NCI-H526 (cell line): Measurements from ENCODE around the gene RPS4Y2.

Experiments used
- DNase-seq, 2 experiments: peaks; one replicate each; lab custom pipeline; 2025; lab: John Stamatoyannopoulos, UW

RPS4Y2 gene

GRCh38 chrY:20755808-20756207 lies at the start of gene RPS4Y2:
Gene RPS4Y2, plus strand, starts transcription at chrY:20756108. Its CDS starts 56 bp downstream, at chrY:20756164.
- no peak for DNase-seq

DNA sequence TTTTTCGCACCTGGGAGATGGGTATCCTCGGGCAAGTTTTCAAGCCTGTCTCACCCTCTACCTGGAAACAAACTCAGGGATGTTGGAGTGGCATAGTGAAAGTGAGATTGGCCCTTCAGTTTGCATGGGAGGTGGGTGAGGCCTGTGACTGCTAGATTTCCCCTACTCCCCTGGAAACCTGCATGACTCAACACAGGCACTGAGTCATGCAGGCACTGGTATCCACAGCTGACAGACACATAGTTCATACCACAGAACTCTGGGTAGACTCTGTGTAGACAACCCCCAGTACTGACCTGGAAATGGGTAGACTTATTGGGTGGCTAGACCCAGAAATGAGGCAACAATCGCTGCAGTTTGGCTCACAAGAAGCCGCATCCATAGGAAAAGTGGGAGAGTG lies 41.5 kb upstream of the RPS4Y2 start:
- DNase-seq, result no peak

DNA sequence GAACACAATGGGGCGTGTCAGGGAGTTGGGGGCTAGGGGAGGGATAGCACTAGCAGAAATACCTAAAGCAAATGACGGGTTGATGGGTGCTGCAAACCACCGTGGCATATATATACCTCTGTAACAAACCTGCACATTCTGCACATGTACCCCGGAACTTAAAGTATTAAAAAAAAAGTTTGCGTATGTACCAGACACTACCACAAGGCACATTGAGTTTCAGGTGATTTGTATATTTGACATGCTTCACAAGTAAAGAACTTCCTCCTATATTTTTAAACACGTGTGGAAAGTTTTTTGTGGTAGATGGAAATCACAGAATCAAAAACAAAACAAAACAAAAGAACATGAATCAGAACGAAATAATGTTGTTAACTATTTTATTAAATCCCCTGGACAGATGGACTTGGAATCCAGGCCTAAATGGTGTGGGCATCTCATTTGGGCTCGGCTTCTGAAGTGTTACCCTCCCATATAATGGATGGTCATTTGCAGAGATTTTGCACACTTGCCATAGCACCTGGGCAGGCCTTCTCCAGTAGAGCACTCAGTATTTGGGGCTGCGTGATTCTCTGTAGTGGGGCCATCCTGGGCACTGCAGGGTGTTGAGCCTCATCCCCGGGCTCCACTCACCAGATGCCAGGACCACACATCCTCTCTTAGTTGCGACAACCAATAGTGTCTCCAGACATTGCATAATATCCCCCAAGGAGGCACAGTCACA lies 29.6 kb upstream of the RPS4Y2 start:
- no peak for DNase-seq

- no peak for DNase-seq
Observed at GRCh38 chrY:20735200-20735599, 20.7 kb upstream of the RPS4Y2 start.

DNA sequence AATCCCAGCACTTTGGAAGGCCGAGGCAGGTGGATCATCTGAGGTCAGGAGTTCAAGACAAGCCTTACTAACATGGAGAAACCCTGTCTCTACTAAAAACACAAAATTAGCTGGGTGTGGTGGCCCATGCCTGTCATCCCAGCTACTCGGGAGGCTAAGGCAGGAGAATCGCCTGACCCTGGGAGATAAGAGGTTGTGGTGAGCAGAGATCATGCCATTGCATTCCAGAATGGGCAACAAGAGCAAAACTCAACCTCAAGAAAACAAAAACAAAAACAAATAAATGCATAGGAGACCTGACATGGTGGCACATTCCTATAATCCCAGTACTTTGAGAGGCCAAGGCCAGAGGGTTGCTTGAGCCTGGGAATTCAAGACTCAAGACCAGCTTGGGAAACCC lies 16.1 kb upstream of the RPS4Y2 start:
- DNase-seq, result no peak

GRCh38 chrY:20740609-20741008 lies 15.3 kb upstream of the RPS4Y2 start:
- peak; percentile 0 for DNase-seq

DNA sequence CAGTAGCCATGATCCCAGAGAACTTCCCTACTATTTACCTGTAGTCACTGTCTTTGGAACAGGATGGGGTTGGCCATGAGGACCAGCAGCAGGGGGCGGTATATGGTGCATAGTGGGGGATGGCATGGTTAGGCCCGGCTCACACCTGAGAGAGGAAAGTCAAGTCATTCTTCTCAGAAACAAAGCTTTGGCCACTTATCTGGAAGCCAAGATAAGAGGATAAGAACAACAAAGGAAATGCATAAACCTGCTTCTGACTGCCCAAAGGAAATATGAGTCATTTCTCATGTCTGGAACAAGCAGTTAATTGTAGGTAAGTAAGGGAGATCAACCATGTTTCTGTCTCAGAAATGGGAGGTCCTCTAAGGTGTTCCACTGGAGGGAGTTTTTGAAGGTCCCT lies 10.8 kb upstream of the RPS4Y2 start:
- no peak for DNase-seq

DNA sequence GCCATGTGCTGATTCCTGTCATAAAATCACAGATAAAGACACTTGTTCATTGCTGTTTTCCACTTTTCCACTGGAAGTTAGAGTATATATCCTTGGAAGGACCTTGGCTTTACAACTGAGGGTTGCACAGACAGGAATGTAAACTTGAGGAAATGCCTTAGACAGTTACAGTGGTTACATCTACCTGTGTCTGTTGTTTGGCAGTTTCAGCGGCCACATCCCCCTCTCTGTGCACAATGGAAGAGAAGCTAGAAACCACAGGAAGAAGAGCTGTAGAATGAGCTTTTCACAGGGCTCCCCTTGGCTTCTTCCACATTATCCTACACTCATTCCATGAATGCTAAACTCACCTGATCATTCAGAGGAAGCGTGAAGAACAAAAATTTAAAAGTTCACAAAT lies 9.0 kb upstream of the RPS4Y2 start:
- DNase-seq, result no peak

GRCh38 chrY:20763869-20764268 lies 8.0 kb downstream of the RPS4Y2 start:
- DNase-seq, result no peak

- DNase-seq, result no peak
Observed at GRCh38 chrY:20765117-20765516, 9.2 kb downstream of the RPS4Y2 start.

DNA sequence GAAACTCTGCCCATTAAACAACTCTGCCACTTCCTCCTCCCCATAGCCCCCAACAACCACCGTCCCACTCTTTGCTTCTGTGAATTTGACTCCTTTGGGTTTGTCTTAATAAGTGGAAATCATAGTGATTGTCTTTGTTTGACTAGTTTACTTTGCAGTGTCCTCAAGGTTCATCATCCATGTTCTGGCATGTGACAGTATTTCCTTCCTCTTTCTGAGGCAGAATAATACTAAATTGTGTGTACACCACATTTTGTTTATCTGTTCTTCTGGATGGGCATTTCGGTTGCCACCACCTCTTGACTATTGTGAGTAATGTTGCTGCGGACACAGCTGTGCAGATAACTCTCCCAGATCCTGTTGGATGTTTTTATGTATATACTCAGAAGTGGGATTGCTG lies 14.8 kb downstream of the RPS4Y2 start:
- no peak for DNase-seq

DNA sequence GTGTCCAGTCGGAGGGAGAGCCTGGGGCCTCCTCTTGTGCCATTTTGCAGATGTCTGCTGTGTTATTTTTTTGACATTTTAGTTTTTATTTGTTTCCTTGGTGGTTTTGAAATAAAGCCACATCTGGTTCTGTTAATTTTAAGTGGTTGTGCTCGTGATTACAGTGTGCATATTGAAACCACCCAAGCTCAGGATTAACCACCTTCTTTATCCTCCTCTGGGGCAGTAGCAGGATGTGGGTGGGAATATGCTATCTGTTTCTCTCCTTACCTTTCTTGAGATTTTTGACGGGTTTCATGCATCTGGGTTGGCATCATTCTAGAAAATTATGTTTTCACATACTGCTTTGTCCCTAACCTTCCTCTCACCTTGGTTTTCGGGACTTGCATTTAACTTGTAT lies 20.2 kb downstream of the RPS4Y2 start:
- DNase-seq, result no peak

DNA sequence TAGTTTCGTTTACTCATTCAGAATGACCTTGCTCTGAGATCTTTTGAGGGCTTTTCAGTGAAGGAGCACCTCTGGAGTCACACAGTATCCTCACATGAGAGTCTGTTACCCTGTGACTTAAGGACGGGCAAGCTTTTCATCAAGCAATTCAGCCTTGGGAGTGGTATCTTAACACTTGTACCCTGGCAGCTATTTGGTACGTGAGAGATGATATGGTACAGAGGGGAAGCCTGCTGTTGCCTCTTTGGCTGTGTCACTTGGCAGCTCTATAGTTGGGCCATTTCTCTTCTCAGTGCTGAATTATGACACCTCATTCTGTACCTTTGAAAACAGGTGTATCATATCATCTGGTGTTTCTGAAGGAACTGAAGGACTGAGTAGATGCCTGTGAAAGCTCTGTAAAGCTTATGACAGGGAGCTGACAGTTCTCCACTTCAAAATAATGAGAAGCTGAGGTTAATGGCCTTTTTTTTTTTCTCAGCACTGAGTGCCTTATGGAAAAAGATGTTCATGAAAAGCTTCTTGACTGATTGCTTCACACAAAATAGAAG lies 24.3 kb downstream of the RPS4Y2 start:
- DNase-seq, result no peak

DNA sequence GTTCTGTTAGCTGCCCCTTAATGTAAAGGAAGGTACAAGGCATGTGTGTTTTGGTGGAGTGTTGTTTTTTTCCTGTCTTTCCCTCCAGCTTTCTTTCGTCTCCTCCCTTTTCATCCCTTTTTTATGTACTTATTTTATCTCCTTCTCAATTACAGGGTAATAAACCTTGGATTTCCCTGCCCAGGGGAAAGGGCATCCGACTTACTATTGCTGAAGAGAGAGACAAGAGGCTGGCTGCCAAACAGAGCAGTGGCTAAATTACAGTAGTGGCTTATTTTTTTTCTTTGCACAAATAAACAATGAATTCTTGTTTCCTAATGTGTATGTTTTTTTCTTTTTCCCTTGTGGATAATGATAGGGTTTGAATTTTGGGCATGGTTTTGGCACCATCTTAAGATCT lies 24.9 kb downstream of the RPS4Y2 start:
- no peak for DNase-seq

GRCh38 chrY:20781408-20781807 lies 25.5 kb downstream of the RPS4Y2 start:
- no peak for DNase-seq

- no peak for DNase-seq
Observed at GRCh38 chrY:20784965-20785364, 29.1 kb downstream of the RPS4Y2 start.

DNA sequence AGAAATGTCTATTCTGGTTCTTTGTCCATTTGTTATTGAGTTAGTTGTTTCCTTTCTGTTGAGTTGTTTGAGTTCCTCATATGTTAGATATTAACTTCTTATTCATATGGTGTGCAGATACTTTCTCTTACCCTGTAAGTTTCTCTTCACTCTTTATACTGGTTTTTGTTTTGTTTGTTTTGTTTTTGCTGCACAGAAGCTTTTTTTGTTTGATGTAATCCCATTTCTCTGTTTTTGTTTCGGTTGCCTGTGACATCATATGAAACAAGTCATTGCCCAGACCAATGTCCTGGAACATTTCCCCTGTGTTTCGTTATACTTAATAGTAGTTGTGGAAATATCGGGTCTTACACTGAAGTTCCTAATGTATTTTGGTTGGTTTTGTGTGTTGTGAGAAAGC lies 31.2 kb downstream of the RPS4Y2 start:
- no peak for DNase-seq

- DNase-seq, result no peak
Observed at GRCh38 chrY:20798351-20799049, 42.6 kb downstream of the RPS4Y2 start.

DNA sequence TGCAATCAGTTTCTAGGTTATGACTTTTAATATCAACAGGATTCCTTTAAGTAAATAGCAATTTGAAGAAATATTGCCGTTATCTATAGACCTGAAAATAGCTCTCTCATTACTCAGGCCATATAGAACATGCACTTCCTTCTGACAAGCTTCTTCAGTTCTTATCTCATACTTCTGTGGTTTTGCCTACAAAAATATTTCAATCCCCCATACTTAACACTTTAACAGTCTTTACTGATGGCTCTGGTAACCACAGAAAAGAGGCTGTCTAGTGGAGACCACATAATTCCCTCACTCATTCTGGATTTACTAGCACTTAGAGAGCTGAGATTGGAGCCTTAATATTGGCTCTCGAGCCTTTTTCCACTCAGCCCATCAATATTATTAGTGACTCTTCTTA lies 46.8 kb downstream of the RPS4Y2 start:
- DNase-seq, result no peak

DNA sequence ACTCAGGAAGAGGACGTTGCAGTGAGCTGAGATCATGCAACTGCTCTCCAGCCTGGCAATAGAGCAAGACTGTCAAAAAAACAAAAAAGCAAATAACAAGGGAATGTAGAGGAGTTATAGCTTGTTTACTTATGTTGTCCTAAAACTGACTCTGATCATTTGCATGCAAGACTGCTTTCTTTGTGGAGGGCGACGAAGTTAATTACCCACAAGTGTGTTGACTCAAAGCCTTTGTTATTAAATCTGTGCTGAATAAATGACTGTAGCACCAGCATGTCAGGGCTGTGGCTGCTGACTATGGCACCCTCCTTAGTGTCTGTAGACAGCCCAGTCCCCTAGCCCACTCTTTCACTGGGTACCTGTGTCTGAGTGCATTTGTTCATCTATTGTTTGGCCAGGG lies 50.3 kb downstream of the RPS4Y2 start:
- DNase-seq, result no peak

GRCh38 chrY:20813459-20813858 lies 57.6 kb downstream of the RPS4Y2 start:
- DNase-seq, result no peak

GRCh38 chrY:20814794-20815193 lies 58.9 kb downstream of the RPS4Y2 start:
- DNase-seq, result no peak

GRCh38 chrY:20817067-20817466 lies 61.2 kb downstream of the RPS4Y2 start:
- no peak for DNase-seq
